8988T (cell line): Measurements from ENCODE around the gene NR3C2.
"Not testable (repeated sequence)": the region's sequence is repeated elsewhere in the genome, so short reads cannot be mapped to it uniquely, and the experiment has no call there.

Source experiments
- DNase-seq: peaks from one replicate; pipeline ENCODE4 v3.0.0; 2011

The NR3C2 gene

DNA sequence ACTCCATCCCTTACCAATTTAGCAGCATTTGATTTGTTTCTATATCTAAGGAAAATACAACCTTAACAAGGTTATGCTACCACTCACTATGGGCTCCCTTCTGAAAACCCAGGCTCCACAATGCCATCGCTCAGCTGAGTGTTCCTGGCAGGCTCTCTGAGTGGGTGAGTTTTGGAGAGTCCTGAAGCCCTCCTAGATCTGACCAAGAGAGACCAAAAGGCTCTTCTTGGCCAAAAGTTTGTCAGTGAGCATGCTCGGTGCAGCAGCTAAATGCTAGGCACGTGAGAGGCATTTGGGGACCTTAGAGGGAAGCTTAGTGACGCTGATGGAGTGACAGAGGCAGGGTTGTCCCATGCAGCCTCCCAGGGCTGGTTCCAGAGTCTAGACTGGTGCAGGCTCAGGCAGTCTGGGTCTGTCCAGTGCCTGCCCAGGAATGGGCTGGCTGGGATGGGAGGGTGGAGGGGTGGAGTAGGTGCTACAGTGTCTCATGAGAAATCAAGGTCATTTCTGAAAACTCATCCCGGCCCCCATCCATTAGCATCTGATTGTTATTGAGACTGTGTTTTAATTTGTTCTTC lies 346.8 kb downstream of the NR3C2 start:
- DNase-seq, result no peak

GRCh38 chr4:148094149-148094548 lies 348.1 kb downstream of the NR3C2 start:
- no peak for DNase-seq

- DNase-seq, result no peak
These were observed 349.1 kb downstream of the NR3C2 start for GRCh38 chr4:148093065-148093464.

DNA sequence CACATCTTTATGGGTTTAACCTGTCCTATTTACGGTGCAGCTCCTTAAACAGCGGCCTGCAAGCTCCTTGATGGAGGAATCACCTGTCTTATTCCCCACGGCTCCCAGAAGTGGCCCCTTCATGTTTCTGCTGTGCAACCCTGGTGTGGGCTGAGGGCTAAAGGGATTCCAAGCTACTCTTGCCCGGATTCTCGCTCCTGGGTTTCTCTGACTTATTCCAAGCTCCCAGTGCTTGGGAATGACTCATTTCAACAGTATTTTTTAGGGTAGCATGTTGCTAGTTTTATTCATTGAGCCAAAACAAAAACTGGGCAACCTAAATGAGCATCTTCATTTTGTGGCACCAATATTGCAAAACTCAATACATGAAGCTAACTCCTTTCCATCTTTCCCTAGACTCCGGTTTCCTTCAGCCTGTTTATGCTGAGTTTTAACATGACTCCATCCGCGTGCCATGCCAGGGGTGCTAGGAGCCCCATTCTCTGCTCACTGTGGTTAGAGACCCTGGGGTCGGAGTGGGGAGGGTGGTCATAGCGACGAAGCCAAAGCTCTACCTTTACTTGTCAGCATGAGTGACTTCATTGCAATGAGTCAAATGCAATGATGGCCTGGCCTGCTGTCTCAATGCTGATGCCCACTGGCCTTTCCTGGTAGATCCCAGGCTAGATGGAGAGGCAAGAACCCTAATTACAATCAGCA lies 349.7 kb downstream of the NR3C2 start:
- no peak for DNase-seq

- DNase-seq, result no peak
These were observed 350.3 kb downstream of the NR3C2 start for GRCh38 chr4:148091896-148092295.

GRCh38 chr4:148090503-148091476 lies 351.4 kb downstream of the NR3C2 start:
- no peak for DNase-seq

- DNase-seq, result no peak
These were observed 352.2 kb downstream of the NR3C2 start for GRCh38 chr4:148090029-148090428.

DNA sequence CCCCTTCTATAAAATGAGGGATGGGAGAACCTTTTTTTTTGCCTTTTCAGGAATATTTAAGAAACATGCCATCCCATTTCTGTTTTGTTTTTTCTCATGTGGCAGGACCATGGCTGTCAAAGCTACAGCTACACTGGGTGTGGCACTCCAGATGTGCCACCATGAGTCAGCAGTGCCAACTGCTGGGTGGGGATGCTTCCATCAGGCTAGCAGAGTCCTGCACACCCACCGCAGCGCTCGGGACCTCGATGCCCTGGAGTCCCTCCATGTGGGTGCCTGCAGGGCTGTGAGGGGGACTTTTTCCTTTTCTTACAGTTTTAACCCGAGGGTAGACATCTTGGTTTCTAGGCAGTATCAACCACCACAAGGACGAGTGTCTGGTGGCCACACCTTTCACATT lies 352.6 kb downstream of the NR3C2 start:
- DNase-seq, result no peak

- not testable (repeated sequence) for DNase-seq
These were observed 359.1 kb downstream of the NR3C2 start for GRCh38 chr4:148083073-148083472.

GRCh38 chr4:148081745-148082144 lies 360.5 kb downstream of the NR3C2 start:
- no peak for DNase-seq

DNA sequence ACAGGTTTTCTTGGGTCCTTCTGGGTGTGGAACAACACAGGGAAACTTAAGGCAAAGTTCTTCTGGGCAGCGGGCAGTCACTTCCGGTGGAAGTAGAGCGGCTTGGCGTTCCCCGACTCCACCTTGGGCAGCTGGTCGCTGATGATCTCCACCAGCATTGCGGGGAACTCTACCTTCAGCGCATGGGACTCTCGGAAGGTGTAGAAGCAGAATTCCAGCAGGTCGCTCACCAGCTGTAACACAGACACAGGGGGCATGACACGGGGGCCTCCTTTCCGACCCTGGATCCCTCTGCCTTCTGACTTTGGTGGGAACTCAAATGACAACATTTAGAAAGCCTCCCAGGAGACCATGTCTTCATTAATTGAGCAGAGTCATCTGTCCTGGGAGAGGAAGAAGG lies 360.9 kb downstream of the NR3C2 start:
- no peak for DNase-seq

DNA sequence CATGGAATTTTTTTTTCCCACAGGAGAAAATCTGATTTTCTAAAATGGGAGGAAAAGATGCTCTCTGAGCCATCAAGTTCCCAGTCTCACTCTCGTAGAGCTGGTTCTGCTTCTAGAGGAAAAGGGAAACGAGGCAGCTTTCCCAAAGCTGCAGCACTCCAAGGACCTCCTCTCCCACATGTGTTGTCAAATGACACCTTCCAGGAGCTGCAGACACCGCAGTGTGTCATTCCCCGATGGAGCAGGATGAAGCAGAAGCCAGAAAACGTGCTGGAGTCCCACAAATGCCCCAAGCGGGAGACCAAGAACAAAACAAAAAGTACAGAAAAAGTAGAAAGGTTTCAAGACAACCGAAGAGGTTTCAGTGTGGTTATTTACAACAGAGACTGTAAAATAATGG lies 362.3 kb downstream of the NR3C2 start:
- no peak for DNase-seq

DNA sequence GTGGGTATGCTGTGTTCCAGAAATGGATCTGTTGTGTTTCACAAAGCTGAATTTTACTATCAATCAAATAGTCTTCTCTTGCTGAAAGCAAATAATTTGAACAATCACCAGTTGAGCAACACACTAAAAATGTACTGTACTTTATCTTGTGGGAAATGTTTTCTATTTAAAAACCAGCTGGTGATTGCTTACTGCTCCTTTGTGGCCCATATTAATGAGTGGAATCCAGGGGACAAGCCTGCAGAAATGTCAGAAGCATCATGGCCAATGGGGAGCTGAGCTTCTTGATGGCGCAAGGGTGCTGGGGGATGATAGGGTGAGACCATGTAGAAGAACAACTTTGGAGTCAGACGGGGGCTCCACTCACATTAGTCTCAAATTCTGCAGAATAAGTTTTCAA lies 364.2 kb downstream of the NR3C2 start:
- DNase-seq, result no peak

GRCh38 chr4:148077581-148077980 lies 364.6 kb downstream of the NR3C2 start:
- DNase-seq, result no peak

GRCh38 chr4:148076964-148077363 lies 365.2 kb downstream of the NR3C2 start:
- no peak for DNase-seq

- no peak for DNase-seq
These were observed 366.8 kb downstream of the NR3C2 start for GRCh38 chr4:148075438-148075837.

DNA sequence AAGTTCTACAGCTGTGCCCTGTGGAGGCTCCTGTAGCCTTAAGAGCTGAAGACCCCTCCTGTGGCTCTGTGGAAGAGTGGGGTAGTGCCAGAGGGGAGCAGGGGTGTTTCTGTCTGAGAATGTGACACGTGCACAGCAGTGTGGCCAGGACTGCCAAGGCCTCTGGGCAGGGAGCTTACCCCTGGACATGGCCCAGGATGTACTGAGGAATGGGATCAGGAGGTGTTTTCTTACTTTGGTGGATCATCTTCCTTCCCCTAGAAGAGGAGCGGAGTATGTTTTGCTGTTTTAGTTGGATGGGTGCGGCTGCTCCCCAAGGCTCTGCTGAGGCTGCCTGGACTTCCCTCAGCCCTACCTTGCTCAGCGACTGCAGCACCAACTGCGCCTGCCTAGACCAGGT lies 367.8 kb downstream of the NR3C2 start:
- no peak for DNase-seq

DNA sequence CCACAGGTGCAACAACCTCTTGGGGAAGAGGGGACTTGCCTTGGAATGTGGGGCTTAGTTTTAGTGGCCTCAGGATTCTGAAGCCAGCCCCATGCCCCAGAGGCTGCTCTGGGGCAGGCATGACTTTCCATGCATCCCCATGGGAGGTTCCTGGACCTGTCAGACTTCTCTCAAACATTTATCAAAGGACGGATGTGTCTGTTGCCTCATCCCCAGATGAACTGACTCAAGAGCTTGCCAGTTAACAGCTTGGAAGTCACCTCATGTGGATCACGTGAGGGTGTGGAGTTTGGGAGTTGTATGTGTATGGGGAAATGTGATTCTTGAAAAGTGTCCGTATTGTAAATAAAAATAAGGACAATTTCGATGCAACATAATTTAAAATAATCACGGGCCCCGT lies 368.9 kb downstream of the NR3C2 start:
- DNase-seq, result no peak

GRCh38 chr4:148072789-148073188 lies 369.4 kb downstream of the NR3C2 start:
- no peak for DNase-seq

GRCh38 chr4:148071009-148071408 lies 371.2 kb downstream of the NR3C2 start:
- DNase-seq, result no peak

DNA sequence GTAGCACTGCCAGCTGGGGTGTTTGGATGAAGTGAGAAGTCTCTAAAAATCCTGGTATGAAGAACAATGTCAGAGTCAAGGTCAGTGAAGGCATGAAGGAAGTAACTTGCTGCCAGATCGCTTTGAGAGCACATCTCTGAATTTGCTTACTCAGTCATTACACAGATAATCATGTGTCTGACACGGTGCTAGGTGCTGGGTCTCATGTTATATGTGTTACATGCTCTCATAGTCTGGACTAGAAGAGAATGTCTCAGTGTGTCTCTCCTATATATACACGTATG lies 372.4 kb downstream of the NR3C2 start:
- no peak for DNase-seq

DNA sequence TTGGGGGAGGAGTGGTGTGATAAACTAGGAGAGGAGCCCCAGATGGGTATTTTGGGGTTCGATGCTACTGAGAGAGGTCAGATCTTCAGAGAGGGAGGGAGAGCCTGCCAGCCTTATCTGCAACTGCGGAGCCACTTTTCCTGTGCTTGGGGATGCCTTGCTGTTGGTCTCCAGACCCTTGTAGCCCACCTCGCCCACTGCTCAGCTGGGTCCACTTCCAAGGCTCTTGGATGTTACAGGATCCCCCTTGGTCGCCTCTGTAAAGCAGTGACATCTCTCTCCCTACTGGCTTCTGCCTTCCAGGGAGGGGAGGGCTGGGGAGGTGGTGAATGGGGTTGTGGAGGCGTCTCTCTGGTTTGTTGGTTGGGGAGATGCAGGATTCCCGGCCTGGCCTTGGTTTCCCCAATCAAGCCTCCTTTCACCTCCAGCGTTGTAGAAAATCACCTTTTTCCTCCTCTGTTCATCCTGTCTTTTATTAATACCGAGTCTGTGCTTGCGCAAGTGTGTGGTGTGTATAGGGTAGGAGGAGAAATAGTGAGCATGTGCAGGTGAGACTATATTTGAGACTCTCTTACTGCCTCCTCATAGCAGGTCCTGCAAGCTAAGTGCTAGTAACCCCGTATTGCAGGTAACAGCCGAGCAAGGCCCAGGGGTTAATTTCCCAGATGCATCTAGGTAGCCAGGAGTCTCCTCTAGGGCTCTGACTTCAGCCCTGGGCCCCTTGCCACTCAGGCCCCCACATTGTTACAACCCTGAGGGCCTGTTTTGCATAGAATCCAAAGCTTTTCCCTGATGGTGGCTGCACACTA lies 372.9 kb downstream of the NR3C2 start:
- DNase-seq, result no peak
